Activated B cell treated with CpG ODN at 0.5 μM for 24 hours (primary cell): ENCODE results near the gene POP7. TPM values are rescaled to one million over a fixed set of nuclear protein-coding genes. Genes with fewer than 3 reads are reported as not detected.
A peak's percentile ranks its signal among the peaks of the same experiment; 100 is the strongest.
"Not testable (repeated sequence)": the region's sequence is repeated elsewhere in the genome, so short reads cannot be mapped to it uniquely, and the experiment has no call there.

ENCODE experiments used
- ATAC-seq: fragments of 200-7000 bp; cut with Tn5 transposase; one replicate; pipeline ENCODE4 v1.10.0; 2021; ENCODE audit warnings: low read depth, mild to moderate bottlenecking, moderate library complexity
- CTCF ChIA-PET: fragments of 350-600 bp; sonication (Branson Sonifier 250); formaldehyde crosslinking; loops from one replicate; lab custom pipeline; 2021; ENCODE audit warnings: antibody characterized with exemption; lab: Charles Lee
- POLR2A ChIA-PET: fragments of 350-600 bp; sonication (Branson Sonifier 250); formaldehyde crosslinking; loops from one replicate; lab custom pipeline; 2021; ENCODE audit warnings: antibody characterized with exemption; lab: Charles Lee
- DNase-seq: peaks from one replicate; pipeline ENCODE4 v3.0.0; 2022
- H3K27ac Mint-ChIP-seq: one replicate; pipeline ENCODE4 v1.8.0; 2020; ENCODE audit warnings: mixed read lengths
- H3K27me3 Mint-ChIP-seq: one replicate; pipeline ENCODE4 v1.8.0; 2021; ENCODE audit warnings: mixed read lengths
- H3K36me3 Mint-ChIP-seq: one replicate; pipeline ENCODE4 v1.8.0; 2021; ENCODE audit warnings: low read depth, mixed read lengths
- H3K4me1 Mint-ChIP-seq: one replicate; pipeline ENCODE4 v1.8.0; 2021; ENCODE audit warnings: mixed read lengths
- H3K4me3 Mint-ChIP-seq: one replicate; pipeline ENCODE4 v1.8.0; 2020; ENCODE audit warnings: mild to moderate bottlenecking, mixed read lengths
- H3K9me3 Mint-ChIP-seq: one replicate; pipeline ENCODE4 v1.8.0; 2020; ENCODE audit warnings: mixed read lengths
- intact Hi-C: fragments of 100-400 bp; cut with micrococcal nuclease; formaldehyde crosslinking; loops from one replicate; pipeline ENCODE4 v1.15.1; 2024
- total RNA-seq: library from RNA; stranded (reverse); gene quantifications from 2 replicates; pipeline ENCODE4 v1.2.3, GENCODE V29; 2022
- TF ChIP-seq, protein P1 (sequence below): fragments of 200-600 bp; IDR thresholded peaks from one replicate; pipeline ENCODE4 v1.8.0; 2022; ENCODE audit warnings: antibody characterized with exemption, mild to moderate bottlenecking

Gene POP7
- total RNA-seq, 1 donor from 2014 or later: 21.7 TPM

DNA sequence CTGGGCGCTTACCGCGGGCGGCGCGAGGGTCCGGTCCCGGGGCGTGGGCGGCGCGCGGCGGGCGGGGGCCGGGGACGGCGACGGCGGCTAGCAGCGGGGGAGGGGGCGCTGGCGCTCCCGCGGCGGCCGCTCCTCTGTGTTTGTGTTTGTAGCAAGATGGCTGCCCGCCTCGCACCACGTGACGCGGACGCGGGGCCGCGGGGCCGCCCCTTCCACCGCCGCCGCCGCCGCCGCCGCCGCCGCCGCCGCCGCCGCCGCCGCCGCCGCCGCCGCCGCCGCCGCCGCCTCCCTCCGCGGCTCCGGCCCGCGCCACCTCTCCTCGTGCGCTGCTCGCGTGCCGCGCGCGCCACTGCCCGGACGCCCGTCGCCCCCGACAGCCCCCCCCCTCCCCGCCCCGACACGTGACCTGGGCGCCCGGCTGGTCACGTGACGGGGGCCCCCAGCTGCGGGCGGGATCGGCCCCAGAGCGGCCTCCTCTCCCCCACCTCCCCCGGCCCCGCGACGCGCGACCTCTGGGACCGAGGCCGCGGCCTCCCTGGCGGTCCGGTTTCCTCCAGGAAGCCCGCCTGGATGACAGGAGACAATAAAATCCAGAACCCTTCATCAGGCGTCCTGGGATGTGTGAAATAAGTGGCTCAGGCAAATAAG is 11.7 kb upstream of the POP7 start, which contains the start of gene GIGYF1:
Gene GIGYF1, minus strand, starts transcription at position 153 of the 648 bp plus-strand sequence. CDS start 6,012 bp downstream, outside the sequence.
- TF ChIP-seq, protein P1, sequence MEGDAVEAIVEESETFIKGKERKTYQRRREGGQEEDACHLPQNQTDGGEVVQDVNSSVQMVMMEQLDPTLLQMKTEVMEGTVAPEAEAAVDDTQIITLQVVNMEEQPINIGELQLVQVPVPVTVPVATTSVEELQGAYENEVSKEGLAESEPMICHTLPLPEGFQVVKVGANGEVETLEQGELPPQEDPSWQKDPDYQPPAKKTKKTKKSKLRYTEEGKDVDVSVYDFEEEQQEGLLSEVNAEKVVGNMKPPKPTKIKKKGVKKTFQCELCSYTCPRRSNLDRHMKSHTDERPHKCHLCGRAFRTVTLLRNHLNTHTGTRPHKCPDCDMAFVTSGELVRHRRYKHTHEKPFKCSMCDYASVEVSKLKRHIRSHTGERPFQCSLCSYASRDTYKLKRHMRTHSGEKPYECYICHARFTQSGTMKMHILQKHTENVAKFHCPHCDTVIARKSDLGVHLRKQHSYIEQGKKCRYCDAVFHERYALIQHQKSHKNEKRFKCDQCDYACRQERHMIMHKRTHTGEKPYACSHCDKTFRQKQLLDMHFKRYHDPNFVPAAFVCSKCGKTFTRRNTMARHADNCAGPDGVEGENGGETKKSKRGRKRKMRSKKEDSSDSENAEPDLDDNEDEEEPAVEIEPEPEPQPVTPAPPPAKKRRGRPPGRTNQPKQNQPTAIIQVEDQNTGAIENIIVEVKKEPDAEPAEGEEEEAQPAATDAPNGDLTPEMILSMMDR: no peak
- intact Hi-C loops: loop anchor here (5.0 kb wide), 1 partner anchor 107 kb away; the partner anchor contains the start of genes FBXO24 and LRCH4
- DNase-seq: peak; percentile 69
- H3K36me3 Mint-ChIP-seq: peaks cover 7% of the 10 kb centered on the region
- no peaks in the 10 kb centered on the region for H3K27me3 Mint-ChIP-seq
- peaks cover 43% of the 10 kb centered on the region for H3K4me1 Mint-ChIP-seq
- ATAC-seq: peak; percentile 60
- ChIA-PET CTCF (interaction anchor here (1.0 to 8.3 kb wide), 4 partner anchors 11 to 158 kb away, joined by 3 to 79 read pairs (median 3); partner anchors contain the start of genes MOSPD3, POP7 and SLC12A9), POLR2A (interaction anchor here (0.6 to 4.1 kb wide), 11 partner anchors 11 to 679 kb away, joined by 3 to 61 read pairs (median 6); partner anchors contain the start of genes FBXO24, LRCH4, MEPCE and MOSPD3)
- H3K9me3 Mint-ChIP-seq: no peaks in the 10 kb centered on the region
- H3K4me3 Mint-ChIP-seq: peak within 1 kb of the TSS; percentile 90
- H3K27ac Mint-ChIP-seq: peak within 1 kb of the TSS; percentile 80

DNA sequence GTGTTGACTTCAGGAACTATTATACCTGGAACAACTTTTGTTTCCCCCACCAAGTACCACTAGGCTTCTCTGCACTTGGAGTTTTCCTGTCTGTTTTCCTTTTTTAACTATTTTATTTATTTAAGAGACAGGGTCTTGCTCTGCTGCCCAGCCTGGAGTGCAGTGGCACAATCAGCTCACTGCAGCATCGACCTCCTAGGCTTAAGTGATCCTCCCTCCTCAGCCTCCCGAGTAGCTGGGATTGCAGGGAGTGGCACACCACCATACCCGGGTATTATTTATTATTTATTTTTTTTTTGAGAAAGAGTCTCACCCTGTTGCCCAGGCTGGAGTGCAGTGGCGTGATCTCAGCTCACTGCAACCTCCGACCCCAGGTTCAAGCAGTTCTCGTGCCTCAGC is 9.8 kb upstream of the POP7 start:
- ATAC-seq (no peak), DNase-seq (no peak)
- H3K9me3 Mint-ChIP-seq: no peaks in the 10 kb centered on the region
- peak overlapping the region; percentile 71 for H3K4me3 Mint-ChIP-seq
- ChIA-PET POLR2A (interaction anchor here (0.8 to 4.1 kb wide), 6 partner anchors 9 to 267 kb away, joined by 3 to 61 read pairs (median 6); partner anchors contain the start of genes FBXO24, LRCH4, MEPCE and MOSPD3), CTCF (interaction anchor here (1.0 to 8.3 kb wide), 3 partner anchors 9 to 156 kb away, joined by 3 to 79 read pairs (median 7); partner anchors contain the start of genes POP7 and SLC12A9)
- H3K36me3 Mint-ChIP-seq: peaks cover 5% of the 10 kb centered on the region
- TF ChIP-seq, protein P1: no peak
- no peaks in the 10 kb centered on the region for H3K27me3 Mint-ChIP-seq
- no peak overlapping the region for H3K27ac Mint-ChIP-seq
- intact Hi-C loops: no loop called here
- peaks cover 36% of the 10 kb centered on the region for H3K4me1 Mint-ChIP-seq

DNA sequence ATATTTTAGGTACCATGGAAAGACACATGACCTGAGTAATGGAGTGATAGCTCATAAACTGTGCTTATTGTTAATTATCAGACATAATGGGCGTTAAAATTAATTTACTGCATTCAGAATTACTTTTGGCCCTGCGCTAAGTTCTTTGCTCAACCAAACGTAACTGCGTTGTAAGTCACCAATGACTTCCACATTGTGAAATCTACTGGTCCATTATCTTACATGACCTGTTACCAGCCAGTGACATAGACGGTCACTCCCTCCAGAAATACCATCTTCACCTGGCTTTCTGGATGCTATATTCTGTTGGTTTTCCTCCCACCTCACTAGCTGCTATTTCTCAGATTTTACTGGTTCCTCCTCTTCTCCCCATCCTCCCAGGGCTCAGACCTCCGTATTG is 6.9 kb upstream of the POP7 start:
- Mint-ChIP-seq H3K27ac (no peak overlapping the region), H3K36me3 (no peaks in the 10 kb centered on the region), H3K4me1 (peaks cover 16% of the 10 kb centered on the region), H3K4me3 (no peak overlapping the region), H3K9me3 (no peaks in the 10 kb centered on the region), H3K27me3 (no peaks in the 10 kb centered on the region)
- ChIA-PET POLR2A (interaction anchor here (0.6 to 0.7 kb wide), 2 partner anchors 26 to 152 kb away, joined by 3 read pairs; no protein-coding TSS in a partner anchor), CTCF (no interaction called here)
- intact Hi-C loops: no loop called here
- DNase-seq (no peak), ATAC-seq (no peak)
- TF ChIP-seq, protein P1: no peak

DNA sequence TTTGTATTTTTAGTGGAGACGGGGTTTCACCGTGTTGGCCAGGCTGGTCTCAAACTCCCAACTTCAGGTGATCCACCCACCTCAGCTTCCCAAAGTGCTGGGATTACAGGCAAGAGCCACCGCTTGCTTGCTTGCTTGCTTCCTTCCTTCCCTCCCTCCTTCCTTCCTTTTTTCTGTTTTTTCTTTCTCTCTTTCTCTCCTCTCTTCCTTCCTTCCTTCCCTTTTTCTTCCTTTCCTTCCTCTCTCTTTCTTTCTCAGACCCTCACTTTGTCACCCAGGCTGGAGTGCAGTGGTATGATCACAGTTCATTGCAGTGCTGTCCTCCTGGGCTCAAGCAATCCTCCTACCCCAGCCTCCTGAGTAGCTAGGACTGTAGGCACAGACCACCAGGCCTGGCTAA is 4.8 kb upstream of the POP7 start:
- H3K27ac Mint-ChIP-seq, H3K4me3 Mint-ChIP-seq, ATAC-seq, H3K27me3 Mint-ChIP-seq, DNase-seq, H3K9me3 Mint-ChIP-seq, H3K36me3 Mint-ChIP-seq, H3K4me1 Mint-ChIP-seq, intact Hi-C loops, CTCF ChIA-PET: not testable (repeated sequence)
- POLR2A ChIA-PET: interaction anchor here (0.7 kb wide), 3 partner anchors 59 to 547 kb away, joined by 5 to 13 read pairs (median 10); no protein-coding TSS in a partner anchor

DNA sequence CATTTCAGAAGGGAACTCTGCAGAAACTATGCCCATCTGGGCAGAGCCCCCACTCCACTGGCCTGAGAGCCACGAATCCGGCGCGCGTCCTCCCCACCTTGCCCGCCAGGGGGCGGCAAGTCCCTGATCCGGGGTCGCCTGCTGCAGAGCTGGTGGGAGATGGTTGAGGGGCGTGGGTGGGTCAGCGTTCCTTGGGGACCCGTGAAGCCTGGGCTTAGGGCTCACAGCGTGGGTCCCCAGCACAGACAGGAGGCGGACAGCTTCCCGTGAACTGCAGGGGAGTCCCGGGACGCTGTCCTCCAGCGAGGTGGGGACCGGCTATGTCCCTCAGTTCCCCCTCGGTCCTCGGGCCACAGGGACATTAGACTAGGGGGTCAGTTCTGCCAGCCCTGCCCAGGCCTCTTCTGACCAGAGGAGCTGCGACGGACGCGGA is 585 bp upstream of the POP7 start:
- CTCF ChIA-PET: interaction anchor here (0.8 to 4.0 kb wide), 20 partner anchors 12 to 354 kb away, joined by 3 to 79 read pairs (median 6); partner anchors contain the start of genes FBXO24, GIGYF1, LRCH4 and MOSPD3
- Mint-ChIP-seq H3K9me3 (no peaks in the 10 kb centered on the region), H3K36me3 (peaks cover 12% of the 10 kb centered on the region), H3K4me3 (peak overlapping the region; percentile 93), H3K27ac (peak overlapping the region; percentile 88), H3K4me1 (peaks cover 16% of the 10 kb centered on the region), H3K27me3 (no peaks in the 10 kb centered on the region)
- POLR2A ChIA-PET: interaction anchor here (0.6 to 2.6 kb wide), 29 partner anchors 10 to 372 kb away, joined by 3 to 61 read pairs (median 5); partner anchors contain the start of genes FBXO24, GIGYF1, GNB2 and LRCH4
- intact Hi-C loops: loop anchor here (1.0 to 5.0 kb wide), 14 partner anchors 10 to 513 kb away; partner anchors contain the start of genes ACTL6B, GNB2, MEPCE and MOSPD3
- TF ChIP-seq, protein P1: peak; percentile 39
- ATAC-seq (peak; percentile 63), DNase-seq (peak; percentile 80)
